GM21526 (cell line): Measurements from ENCODE around the gene UBE3C.

Experiments used
- ATAC-seq: cut with Tn5 transposase; IDR thresholded peaks from one replicate; pipeline ENCODE4 v1.9.1; 2021; ENCODE audit warnings: moderate library complexity; ENCODE audit not compliant: unreplicated experiment, low FRiP score

Gene UBE3C

DNA sequence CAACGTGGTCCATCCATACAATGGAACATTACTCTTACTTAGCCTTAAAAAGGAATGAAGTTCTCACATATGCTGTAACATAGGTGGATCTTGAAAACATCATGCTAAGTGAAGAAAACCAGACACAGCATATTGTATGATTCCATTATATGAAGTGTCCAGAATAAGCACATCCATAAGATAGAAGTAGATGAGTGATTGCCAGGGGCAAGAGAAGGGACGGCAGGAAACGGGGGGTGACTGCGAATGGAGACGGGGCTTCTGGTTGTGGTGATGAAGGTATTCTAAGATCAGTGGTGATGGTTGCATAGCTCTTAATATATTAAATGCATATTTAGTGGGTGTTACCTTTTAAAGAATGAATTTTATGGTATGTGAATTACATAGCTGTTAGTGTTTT lies 29.8 kb downstream of the UBE3C start:
- no peak for ATAC-seq

DNA sequence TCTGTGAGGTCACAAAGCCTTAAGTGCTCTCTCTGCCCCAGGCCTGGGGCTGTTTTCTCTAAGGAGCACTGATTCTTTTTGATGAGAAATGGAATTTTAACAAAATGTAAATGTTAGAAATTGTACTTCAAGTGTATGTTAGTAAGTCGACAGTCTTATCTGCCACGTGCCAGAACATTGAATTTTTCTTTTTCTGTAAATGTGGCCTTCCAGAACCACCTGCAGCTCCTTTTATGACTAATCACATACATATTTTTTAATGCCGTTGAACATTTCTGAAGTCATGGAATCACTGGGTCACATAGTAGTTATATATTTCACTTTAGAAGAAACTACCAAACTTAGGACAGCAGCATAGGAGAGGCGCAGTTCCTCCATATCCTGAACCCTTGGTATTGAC lies 38.0 kb downstream of the UBE3C start:
- no peak for ATAC-seq

DNA sequence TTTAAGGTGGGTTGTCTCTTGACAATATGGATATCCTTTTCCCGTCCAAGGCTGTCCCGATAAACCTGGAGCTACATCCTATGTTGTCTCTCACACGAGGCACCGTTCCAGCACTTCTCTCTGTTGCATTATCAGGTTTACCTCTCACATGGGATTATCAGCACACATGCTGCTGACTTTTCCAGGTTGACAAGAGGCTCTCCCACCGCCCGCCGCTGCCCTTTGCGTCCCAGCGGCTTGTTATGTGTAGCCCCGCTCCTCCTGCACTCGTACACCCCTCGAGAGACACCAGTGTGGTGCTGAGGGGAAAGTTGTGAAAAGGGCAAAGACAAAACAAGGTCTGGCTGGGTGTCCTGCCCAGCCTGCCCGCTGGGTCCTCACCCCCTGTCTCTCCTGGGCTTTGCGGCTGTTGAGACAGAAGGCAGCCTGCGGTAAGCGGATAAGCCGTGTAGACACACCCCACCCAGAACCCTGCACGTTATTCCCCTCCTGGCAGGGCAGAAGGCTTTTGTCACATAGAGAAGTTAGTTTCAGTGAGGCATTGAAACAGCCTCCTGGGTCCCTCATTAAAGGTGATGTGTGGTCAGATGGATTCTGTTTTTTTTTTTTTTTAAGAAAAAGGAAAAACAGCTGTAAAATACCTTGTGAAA lies 38.7 kb downstream of the UBE3C start:
- ATAC-seq: peak; percentile 33

DNA sequence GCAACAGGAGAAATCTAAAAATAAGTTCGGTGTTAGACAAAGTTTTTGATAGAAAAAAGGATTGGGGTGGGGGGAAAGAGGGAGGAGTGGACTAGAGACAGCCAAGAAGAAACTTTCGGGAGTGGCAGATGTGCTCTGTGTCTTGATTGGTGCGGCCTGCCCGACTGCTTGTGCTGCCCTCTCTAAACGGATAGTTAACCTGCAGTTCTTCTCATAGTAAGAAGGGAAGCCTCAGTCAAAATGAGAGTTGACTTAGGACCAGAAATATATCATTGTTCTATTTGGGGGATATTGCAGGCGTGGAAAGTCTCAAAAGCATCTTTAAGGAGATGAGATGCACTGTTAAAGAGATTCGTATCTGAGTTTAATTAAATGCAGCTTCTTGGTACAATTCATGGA lies 39.3 kb downstream of the UBE3C start:
- ATAC-seq: peak; percentile 71

DNA sequence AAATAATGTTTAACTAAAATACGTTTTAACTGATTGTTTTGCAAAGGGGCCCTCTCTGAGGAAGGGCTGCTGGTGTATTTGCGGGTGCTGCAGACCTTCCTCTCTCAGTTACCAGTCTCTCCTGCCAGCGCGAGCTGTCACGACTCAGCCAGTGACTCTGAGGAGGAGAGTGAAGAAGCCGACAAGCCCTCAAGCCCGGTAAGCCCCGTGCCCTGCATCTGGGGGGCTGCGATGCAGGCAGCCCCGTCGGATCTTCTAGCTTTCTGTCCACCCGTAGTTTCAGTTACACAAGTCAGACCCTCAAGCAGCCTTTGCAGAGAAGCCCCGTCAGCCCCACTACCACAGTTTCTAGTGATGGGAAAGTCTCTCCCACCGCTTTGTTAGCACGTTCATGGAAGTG lies 45.1 kb downstream of the UBE3C start:
- no peak for ATAC-seq

DNA sequence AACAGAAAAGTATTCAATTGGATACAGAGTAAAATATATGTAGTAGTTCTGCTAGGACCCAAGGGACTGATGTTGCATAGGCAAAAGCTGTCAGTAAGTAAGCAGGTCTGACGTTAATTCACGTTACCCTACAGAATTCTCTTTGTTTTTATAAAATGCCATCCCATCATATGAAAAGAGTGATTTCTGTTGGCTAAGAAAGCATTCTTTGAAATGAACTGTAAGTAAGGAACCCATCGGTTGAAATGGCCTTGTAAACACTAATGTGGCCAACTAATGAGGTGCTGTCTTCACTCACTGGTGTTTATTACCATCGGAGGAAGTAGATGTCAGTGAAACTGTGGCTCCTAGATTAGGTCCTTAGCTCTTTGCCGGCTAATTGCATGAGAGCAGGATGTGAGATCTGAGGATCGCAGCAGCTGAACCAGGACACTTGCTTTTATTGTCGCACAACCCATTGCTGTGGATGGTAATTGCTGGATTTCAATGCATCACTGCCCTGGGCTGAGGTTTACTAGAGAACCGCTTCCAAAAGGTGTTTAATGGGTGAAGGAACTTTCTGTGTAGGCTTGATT lies 49.5 kb downstream of the UBE3C start:
- ATAC-seq: no peak

DNA sequence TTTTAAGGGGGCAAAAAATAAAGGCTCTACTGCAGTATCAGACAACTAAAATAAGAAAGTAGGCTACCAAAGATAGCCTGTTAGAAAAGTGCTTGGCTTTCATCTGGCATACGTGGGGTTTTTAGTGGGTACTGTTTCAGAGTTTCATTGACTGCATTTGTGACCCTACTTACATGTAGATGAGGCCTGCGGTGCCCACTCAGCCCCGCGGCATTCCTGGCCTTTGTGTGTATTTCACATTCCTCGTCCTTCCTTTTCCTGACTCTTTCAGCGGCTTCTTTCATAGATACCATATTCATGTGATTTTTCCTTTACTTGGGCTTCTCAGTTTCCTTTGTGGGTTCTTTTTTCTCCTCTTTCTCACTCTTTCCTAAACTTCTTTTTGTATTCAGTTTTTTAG lies 50.7 kb downstream of the UBE3C start:
- no peak for ATAC-seq

DNA sequence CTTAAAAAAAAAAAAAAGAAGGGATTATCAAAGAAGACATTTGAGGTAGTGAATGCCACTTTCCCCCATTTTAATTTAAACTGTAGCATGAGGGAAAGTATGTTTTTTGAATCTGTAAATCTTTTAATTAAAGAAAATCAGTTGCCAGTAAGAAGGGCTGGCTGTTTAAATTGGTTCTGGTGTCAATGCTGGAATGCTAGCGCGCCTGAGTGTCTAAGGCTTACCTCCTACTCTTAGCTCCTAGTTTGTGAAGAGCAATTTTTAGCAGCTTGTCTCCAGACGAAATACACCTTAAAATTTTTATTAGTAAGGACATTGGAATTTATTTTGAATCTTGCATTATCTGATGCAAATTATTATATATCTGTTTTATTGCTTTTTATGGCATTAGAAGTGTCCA lies 54.1 kb downstream of the UBE3C start:
- no peak for ATAC-seq

DNA sequence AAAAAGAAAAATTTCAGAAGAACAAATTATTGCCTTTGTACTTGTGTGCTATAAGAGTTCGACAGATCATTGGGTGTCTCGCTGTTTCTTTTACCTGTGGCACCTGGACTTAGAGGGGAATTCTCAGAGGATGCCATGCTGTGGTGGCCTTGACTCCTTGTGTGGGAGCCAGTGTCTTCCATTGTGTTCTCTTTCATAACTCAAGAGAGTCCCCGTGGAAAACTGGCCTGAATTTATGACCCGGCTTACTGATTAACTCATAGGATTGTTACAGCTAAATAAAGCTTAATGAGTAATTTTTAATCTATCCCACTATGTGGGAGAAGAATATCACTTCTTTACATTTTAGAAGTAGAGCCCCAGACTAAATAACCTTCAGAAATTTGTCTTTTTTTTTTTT lies 54.5 kb downstream of the UBE3C start:
- no peak for ATAC-seq

DNA sequence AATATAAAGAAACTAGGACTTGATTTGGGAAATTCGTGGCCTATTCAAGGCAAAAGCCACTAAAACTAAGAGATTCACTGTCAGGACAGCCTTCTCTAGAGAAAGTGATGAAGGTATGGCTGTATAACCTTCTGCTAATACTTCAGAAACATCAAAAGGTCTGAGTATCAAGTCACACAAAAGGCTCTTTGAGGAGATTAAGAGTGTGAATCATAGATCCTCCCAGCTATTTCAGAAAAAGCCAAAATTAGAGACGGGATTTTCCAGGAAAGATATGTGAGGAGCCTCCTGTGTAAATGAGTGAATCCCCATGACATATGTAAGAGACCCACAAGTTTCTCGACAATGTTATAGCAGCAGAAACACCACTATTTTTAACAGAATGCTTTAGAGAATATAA lies 56.2 kb downstream of the UBE3C start:
- no peak for ATAC-seq

DNA sequence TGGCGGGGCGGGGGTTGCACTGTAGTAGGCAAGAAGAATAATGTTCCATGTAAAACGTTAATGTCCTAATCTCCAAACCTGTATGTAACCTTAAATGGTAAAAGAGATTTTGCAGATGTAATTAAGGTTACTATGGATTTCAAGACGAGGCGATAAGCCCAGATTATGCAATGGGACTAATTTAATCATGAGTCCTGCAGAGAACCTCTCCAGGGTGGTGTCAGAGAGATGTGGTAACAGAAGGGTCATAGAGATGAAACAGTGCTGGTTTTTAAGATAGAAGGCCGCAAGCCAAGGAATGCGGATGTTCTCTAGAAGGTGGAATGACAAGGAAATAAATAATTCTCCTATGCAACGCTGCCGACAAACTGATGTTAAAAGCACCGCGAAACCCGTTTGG lies 57.1 kb downstream of the UBE3C start:
- no peak for ATAC-seq

DNA sequence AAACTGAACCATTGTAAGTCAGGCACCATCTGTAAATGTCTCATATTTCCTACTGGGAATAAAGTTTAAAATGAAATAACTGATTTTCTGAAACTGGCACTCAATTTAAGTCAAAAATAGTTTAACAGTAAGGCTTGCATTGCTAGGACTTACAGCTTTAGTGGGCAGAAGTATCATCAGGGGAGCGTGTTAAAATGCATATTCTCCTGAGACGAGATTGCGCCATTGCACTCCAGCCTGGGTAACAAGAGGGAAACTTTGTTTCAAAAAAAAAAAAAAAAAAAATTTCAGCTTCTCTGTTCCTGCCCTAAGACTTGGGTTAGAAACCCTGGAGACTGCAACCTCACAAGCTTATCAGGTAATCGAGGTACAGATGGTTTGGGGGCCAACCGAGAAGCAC lies 65.4 kb downstream of the UBE3C start:
- no peak for ATAC-seq

DNA sequence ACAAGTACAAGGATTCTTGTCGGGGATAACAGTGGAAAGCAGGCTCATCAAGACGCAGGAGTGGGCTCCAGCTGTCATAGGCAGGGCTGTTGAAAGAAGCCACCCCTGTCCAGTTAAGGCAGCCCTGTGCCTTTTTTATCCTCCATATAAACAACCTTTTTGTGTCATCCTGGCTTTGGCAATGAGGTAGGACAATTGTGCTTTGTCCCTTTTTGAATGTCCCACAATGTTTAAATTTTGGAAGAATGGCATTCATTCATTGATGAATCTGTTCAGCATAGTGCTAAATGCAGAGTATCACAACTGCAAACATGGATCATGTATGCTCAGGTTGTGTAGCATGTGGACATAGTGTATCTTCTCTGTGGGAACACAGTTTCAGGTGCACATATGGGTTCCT lies 66.7 kb downstream of the UBE3C start:
- no peak for ATAC-seq

DNA sequence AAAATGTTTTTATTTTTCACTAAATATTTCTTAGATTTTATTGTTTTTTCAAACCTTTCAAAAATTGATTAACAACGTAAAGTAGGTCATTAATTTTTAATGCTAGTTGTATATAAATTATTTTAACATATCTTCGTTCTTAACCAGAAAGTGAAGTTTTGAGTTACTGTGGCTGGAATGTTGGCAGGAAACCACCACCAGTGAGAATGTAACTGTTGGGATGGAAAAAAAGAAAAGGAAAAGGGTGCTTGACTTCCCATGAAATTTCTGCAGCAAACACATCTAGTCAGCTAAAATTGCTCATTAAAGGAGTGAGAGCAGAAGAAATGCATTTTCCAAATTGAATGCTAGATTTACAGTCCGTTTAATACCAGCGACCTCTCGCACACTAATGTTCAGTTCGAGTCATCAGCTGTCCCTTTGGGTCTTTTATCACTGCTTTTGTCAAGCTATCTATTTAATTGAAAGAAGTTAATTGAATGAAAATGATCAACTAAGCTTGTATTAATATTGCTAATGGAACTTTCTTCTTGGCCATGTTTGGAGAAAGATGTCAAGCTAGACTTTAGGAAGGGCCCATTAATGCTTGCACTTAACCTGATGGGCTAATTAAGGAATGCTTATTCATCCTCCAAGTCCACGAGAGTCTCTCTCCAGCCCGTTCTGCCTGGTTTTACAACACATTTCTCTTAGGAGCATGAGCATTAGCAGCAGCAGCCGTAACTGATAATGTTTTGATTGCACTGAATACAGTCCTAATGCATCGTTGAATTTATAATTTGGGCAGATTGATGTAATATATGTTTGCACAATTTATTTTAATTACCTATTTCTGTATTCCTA lies 70.1 kb downstream of the UBE3C start:
- ATAC-seq: no peak

DNA sequence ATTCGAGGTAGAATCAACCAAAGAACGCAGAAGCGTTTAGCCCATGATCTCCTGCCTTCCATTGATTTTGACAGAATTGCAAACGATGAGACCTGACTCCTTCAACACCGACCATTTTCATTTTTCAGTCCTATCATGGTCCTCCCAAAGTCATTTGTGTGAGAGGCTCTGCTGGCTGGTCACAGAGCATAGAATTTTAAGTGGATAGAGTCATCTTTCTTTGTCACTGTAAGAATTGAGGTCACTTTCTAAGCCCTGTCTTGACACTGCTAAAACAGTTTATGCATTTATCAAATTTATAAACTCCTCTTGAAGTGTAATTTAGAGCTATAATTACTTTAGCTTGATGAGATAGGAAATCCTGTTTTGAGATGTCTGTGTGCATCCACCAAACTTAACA lies 72.0 kb downstream of the UBE3C start:
- no peak for ATAC-seq

DNA sequence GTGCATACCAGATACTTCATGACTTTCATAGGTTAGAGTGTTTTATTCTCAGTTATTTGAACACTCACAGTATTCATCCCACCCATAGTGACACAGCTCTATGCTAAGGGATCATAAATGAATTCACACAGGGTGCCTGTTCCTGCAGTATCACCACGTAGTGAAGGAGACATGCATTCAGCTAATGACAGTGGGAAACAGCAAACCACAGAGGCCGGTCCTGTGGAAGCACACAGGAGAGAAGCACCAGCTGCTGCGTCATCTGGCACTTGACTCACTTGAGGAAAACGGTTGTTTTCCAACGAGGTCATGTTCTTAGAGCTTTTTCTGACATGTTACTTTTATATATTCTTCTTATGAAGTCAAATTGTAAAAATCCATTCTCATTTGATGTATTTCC lies 73.0 kb downstream of the UBE3C start:
- ATAC-seq: no peak

DNA sequence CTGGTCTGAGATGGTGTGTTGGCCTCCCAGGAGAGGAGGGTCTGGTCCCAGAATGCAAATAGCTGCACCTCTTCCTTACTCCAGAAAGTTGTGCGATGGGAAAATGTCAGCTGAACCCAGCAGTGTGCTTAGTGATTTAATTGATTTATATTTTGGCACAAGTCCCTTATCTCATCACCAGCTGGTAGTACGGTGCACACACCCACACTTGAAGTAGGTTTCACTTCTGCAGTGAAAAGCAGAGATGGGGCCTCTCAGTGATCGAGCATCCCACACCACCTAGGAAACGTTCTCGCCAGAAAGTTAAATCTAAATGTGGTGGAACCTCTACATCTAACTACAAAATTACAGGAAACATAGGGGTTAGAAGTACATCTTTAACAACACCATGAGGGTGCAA lies 80.4 kb downstream of the UBE3C start:
- ATAC-seq: peak; percentile 95

DNA sequence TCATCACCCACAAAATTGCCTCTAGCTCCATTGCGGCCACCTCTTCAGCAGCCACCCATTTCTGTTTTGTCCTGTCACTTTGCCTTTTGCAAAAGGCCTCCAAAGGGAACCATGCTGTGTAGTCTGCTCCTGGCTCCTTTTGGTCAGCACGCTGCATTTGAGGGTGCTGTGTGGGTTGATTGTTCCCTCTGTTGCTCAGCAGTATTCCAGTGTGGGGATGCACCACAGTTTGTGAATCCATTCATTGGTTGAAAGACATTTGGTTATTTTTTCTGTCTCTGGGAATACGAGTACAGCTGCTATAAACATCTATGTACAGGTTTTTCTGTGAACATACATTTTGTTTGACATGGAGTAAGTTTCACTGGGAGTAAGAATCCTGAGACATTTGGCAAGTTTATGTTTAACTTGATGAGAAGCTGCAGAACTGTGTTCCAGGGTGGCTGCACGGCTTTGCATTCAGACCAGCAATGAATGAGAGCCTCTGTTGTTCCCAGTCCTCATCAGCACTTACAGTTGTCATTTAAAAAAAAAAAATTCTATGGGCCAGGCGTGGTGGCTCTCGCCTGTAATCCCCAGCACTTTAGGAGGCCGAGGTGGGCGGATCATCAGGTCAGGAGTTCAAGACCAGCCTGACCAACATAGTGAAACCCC lies 82.3 kb downstream of the UBE3C start:
- no peak for ATAC-seq

DNA sequence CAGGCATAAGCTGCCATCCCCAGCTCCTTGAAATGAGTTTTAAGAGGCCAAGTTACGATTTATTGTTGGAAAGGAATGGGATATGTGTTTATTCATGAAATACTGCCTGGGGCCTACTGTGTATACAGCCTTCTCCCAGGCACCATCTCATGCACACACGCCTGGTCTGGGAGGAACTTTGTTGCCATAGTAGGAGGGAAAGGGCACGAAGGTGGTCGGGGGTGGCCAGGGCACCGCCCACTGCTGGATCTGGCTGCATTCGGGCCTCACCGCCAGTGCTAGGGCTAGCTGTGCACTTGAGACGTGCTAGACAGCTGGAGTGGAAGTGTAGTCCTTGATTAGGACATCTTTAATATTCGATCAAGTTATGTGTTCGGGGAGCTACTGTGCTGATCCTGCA lies 84.0 kb downstream of the UBE3C start:
- ATAC-seq: no peak

DNA sequence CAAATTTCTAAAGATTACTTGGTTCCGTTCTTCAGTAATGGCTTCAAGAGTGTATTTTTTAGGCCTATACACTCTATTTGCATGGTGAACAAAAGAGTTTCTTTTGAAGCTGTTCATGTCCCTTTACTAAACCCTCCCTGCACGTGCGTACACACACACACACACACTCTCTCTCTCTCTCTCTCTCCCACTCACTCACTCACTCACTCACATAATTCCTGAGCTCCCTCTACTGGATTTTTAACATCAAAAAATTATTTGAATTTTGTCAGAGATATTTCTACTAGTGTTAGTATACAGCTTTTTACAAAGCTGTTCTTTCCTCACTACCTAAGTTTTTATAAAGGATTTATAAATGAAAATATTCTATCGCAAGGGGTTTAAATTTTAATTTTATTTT lies 85.9 kb downstream of the UBE3C start:
- no peak for ATAC-seq

DNA sequence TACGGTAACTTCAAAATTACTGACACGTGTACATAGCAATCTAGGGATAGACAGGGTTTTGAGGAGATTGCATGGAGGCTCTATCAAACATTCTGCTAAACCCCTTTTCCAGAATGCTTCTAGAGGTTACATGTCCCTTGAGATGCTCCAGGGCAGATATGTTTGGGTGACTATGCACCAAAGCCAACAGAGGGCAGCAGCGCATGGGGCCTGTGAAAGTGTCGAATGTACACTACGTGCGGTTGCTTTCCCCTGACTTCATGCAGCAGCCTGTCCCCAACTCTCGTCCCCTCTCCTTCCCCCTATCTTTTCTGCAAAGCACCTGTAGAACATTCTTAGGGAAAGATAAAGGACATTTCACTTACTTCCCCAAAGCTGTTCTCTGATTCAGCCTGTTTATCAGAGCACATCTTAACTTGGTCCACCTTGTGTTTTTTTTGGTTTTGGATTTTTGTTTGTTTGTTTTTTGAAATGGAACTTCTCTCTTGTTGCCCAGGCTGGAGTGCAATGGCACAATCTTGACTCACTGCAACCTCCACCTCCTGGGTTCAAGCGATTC lies 90.2 kb downstream of the UBE3C start:
- ATAC-seq: no peak
